ENCODE results near the gene PLAAT5.
"Not testable (repeated sequence)": the region's sequence is repeated elsewhere in the genome, so short reads cannot be mapped to it uniquely, and the experiment has no call there.

The PLAAT5 gene

GRCh38 chr11:63445720-63446119 is 45.2 kb downstream of the PLAAT5 start:
- Histone ChIP-seq H3K4me1 (ENCODE audit: control insufficient read depth, low read depth, low read length) (peaks cover 2% of the 10 kb centered on the region), H3K79me1 (ENCODE audit: low read length) (no peaks in the 10 kb centered on the region), H4K8ac (ENCODE audit: low read depth, low read length) (no peak overlapping the region), H2BK120ac (ENCODE audit: low read depth, low read length) (no peak overlapping the region), H3K27ac (ENCODE audit: low read depth, low read length) (no peak overlapping the region), H3K79me2 (ENCODE audit: control insufficient read depth, insufficient read depth, low read length) (no peaks in the 10 kb centered on the region), H3K23ac (ENCODE audit: low read length) (no peak overlapping the region), H2BK5ac (ENCODE audit: low read length) (no peak overlapping the region), H4K5ac (ENCODE audit: low read length) (no peak overlapping the region), H3K36me3 (ENCODE audit: control insufficient read depth, insufficient read depth, low read length) (no peaks in the 10 kb centered on the region), H3K4me2 (ENCODE audit: low read length) (no peak overlapping the region), H3K27me3 (ENCODE audit: insufficient read depth, low read length, poor library complexity) (no peaks in the 10 kb centered on the region), H3K18ac (ENCODE audit: low read length) (no peak overlapping the region), H3K56ac (ENCODE audit: low read length) (no peak overlapping the region), H3K4ac (ENCODE audit: low read depth, low read length) (no peak overlapping the region), H2AK5ac (ENCODE audit: low read length) (peak overlapping the region; percentile 56), H3K4me3 (ENCODE audit: low read length) (no peak overlapping the region), H3K9ac (ENCODE audit: low read length) (no peak overlapping the region), H2BK15ac (replicated peaks; ENCODE audit: low read depth) (no peak overlapping the region)
- DNase-seq = no peak

GRCh38 chr11:63445118-63445517 is 45.8 kb downstream of the PLAAT5 start:
- Histone ChIP-seq H2AK5ac (ENCODE audit: low read length) (no peak overlapping the region), H2BK15ac (replicated peaks; ENCODE audit: low read depth) (no peak overlapping the region), H3K79me1 (ENCODE audit: low read length) (no peaks in the 10 kb centered on the region), H3K9ac (ENCODE audit: low read length) (no peak overlapping the region), H3K27me3 (ENCODE audit: insufficient read depth, low read length, poor library complexity) (no peaks in the 10 kb centered on the region), H2BK5ac (ENCODE audit: low read length) (no peak overlapping the region), H3K4ac (ENCODE audit: low read depth, low read length) (no peak overlapping the region), H3K56ac (ENCODE audit: low read length) (no peak overlapping the region), H3K79me2 (ENCODE audit: control insufficient read depth, insufficient read depth, low read length) (no peaks in the 10 kb centered on the region), H3K4me1 (ENCODE audit: control insufficient read depth, low read depth, low read length) (peaks cover 2% of the 10 kb centered on the region), H3K23ac (ENCODE audit: low read length) (no peak overlapping the region), H3K36me3 (ENCODE audit: control insufficient read depth, insufficient read depth, low read length) (no peaks in the 10 kb centered on the region), H4K8ac (ENCODE audit: low read depth, low read length) (no peak overlapping the region), H4K5ac (ENCODE audit: low read length) (no peak overlapping the region), H3K18ac (ENCODE audit: low read length) (no peak overlapping the region), H3K4me2 (ENCODE audit: low read length) (no peak overlapping the region), H3K4me3 (ENCODE audit: low read length) (no peak overlapping the region), H2BK120ac (ENCODE audit: low read depth, low read length) (no peak overlapping the region), H3K27ac (ENCODE audit: low read depth, low read length) (no peak overlapping the region)
- no CpG with 5 or more reads among the region's 2 CpGs for WGBS (ENCODE audit: extremely low coverage, insufficient coverage, low lambda C conversion rate)
- no peak for DNase-seq

- Histone ChIP-seq H4K8ac (ENCODE audit: low read depth, low read length) (no peak overlapping the region), H3K4me2 (ENCODE audit: low read length) (no peak overlapping the region), H4K5ac (ENCODE audit: low read length) (no peak overlapping the region), H2BK120ac (ENCODE audit: low read depth, low read length) (no peak overlapping the region), H2BK5ac (ENCODE audit: low read length) (no peak overlapping the region), H3K18ac (ENCODE audit: low read length) (no peak overlapping the region), H3K4me3 (ENCODE audit: low read length) (no peak overlapping the region), H3K56ac (ENCODE audit: low read length) (no peak overlapping the region), H3K4ac (ENCODE audit: low read depth, low read length) (no peak overlapping the region), H3K9ac (ENCODE audit: low read length) (no peak overlapping the region), H3K79me2 (ENCODE audit: control insufficient read depth, insufficient read depth, low read length) (no peaks in the 10 kb centered on the region), H3K27me3 (ENCODE audit: insufficient read depth, low read length, poor library complexity) (no peaks in the 10 kb centered on the region), H2BK15ac (replicated peaks; ENCODE audit: low read depth) (no peak overlapping the region), H3K23ac (ENCODE audit: low read length) (no peak overlapping the region), H3K36me3 (ENCODE audit: control insufficient read depth, insufficient read depth, low read length) (no peaks in the 10 kb centered on the region), H2AK5ac (ENCODE audit: low read length) (no peak overlapping the region), H3K4me1 (ENCODE audit: control insufficient read depth, low read depth, low read length) (peaks cover 2% of the 10 kb centered on the region), H3K27ac (ENCODE audit: low read depth, low read length) (no peak overlapping the region), H3K79me1 (ENCODE audit: low read length) (no peaks in the 10 kb centered on the region)
- DNase-seq = no peak
- no CpG with 5 or more reads among the region's 2 CpGs for WGBS (ENCODE audit: extremely low coverage, insufficient coverage, low lambda C conversion rate)
These were observed 46.8 kb downstream of the PLAAT5 start for GRCh38 chr11:63444160-63444559.

GRCh38 chr11:63443714-63444113 is 47.3 kb downstream of the PLAAT5 start:
- Histone ChIP-seq H2AK5ac (ENCODE audit: low read length) (no peak overlapping the region), H3K9ac (ENCODE audit: low read length) (no peak overlapping the region), H3K36me3 (ENCODE audit: control insufficient read depth, insufficient read depth, low read length) (no peaks in the 10 kb centered on the region), H3K23ac (ENCODE audit: low read length) (no peak overlapping the region), H2BK15ac (replicated peaks; ENCODE audit: low read depth) (no peak overlapping the region), H3K4me3 (ENCODE audit: low read length) (no peak overlapping the region), H3K4me2 (ENCODE audit: low read length) (no peak overlapping the region), H3K18ac (ENCODE audit: low read length) (no peak overlapping the region), H4K5ac (ENCODE audit: low read length) (no peak overlapping the region), H3K79me1 (ENCODE audit: low read length) (no peaks in the 10 kb centered on the region), H3K4me1 (ENCODE audit: control insufficient read depth, low read depth, low read length) (peaks cover 2% of the 10 kb centered on the region), H2BK5ac (ENCODE audit: low read length) (no peak overlapping the region), H2BK120ac (ENCODE audit: low read depth, low read length) (no peak overlapping the region), H3K27me3 (ENCODE audit: insufficient read depth, low read length, poor library complexity) (no peaks in the 10 kb centered on the region), H3K4ac (ENCODE audit: low read depth, low read length) (no peak overlapping the region), H3K79me2 (ENCODE audit: control insufficient read depth, insufficient read depth, low read length) (no peaks in the 10 kb centered on the region), H3K27ac (ENCODE audit: low read depth, low read length) (no peak overlapping the region), H3K56ac (ENCODE audit: low read length) (no peak overlapping the region), H4K8ac (ENCODE audit: low read depth, low read length) (no peak overlapping the region)
- DNase-seq = no peak
- no CpG with 5 or more reads among the region's 1 CpG for WGBS (ENCODE audit: extremely low coverage, insufficient coverage, low lambda C conversion rate)

GRCh38 chr11:63435831-63436230 is 55.1 kb downstream of the PLAAT5 start:
- not testable (repeated sequence) for H3K4me3 ChIP-seq (ENCODE audit: low read length); H2BK15ac ChIP-seq (replicated peaks; ENCODE audit: low read depth); H4K5ac ChIP-seq (ENCODE audit: low read length); H3K4me2 ChIP-seq (ENCODE audit: low read length); H3K79me2 ChIP-seq (ENCODE audit: control insufficient read depth, insufficient read depth, low read length); H2AK5ac ChIP-seq (ENCODE audit: low read length); H2BK5ac ChIP-seq (ENCODE audit: low read length); H2BK120ac ChIP-seq (ENCODE audit: low read depth, low read length); H3K4ac ChIP-seq (ENCODE audit: low read depth, low read length); H3K27me3 ChIP-seq (ENCODE audit: insufficient read depth, low read length, poor library complexity); H3K9ac ChIP-seq (ENCODE audit: low read length); DNase-seq; H3K56ac ChIP-seq (ENCODE audit: low read length); H3K18ac ChIP-seq (ENCODE audit: low read length); H3K23ac ChIP-seq (ENCODE audit: low read length); H3K79me1 ChIP-seq (ENCODE audit: low read length); H3K4me1 ChIP-seq (ENCODE audit: control insufficient read depth, low read depth, low read length); H3K36me3 ChIP-seq (ENCODE audit: control insufficient read depth, insufficient read depth, low read length); H4K8ac ChIP-seq (ENCODE audit: low read depth, low read length); H3K27ac ChIP-seq (ENCODE audit: low read depth, low read length)
- WGBS (ENCODE audit: extremely low coverage, insufficient coverage, low lambda C conversion rate) = no CpG with 5 or more reads among the region's 4 CpGs

- H4K8ac ChIP-seq (ENCODE audit: low read depth, low read length); H2BK5ac ChIP-seq (ENCODE audit: low read length); H3K27ac ChIP-seq (ENCODE audit: low read depth, low read length); H3K4me2 ChIP-seq (ENCODE audit: low read length); H3K18ac ChIP-seq (ENCODE audit: low read length); DNase-seq; H3K4me3 ChIP-seq (ENCODE audit: low read length); H4K5ac ChIP-seq (ENCODE audit: low read length); H3K9ac ChIP-seq (ENCODE audit: low read length); H3K79me2 ChIP-seq (ENCODE audit: control insufficient read depth, insufficient read depth, low read length); H2BK120ac ChIP-seq (ENCODE audit: low read depth, low read length); H3K36me3 ChIP-seq (ENCODE audit: control insufficient read depth, insufficient read depth, low read length); H3K56ac ChIP-seq (ENCODE audit: low read length); H2BK15ac ChIP-seq (replicated peaks; ENCODE audit: low read depth); H2AK5ac ChIP-seq (ENCODE audit: low read length); H3K79me1 ChIP-seq (ENCODE audit: low read length); H3K27me3 ChIP-seq (ENCODE audit: insufficient read depth, low read length, poor library complexity); H3K23ac ChIP-seq (ENCODE audit: low read length); H3K4ac ChIP-seq (ENCODE audit: low read depth, low read length); H3K4me1 ChIP-seq (ENCODE audit: control insufficient read depth, low read depth, low read length): not testable (repeated sequence)
- no CpG with 5 or more reads among the region's 22 CpGs for WGBS (ENCODE audit: extremely low coverage, insufficient coverage, low lambda C conversion rate)
These were observed 55.6 kb downstream of the PLAAT5 start for GRCh38 chr11:63435351-63435750.
